Breast epithelium (tissue), 3 donors: ENCODE data around the gene CDR2.

Source experiments
- POLR2A ChIP-seq: fragments of 450-650 bp; IDR thresholded peaks from one replicate; pipeline ENCODE4 v1.6.1; 2016; ENCODE audit warnings: antibody characterized with exemption, mild to moderate bottlenecking, moderate library complexity
- TF ChIP-seq, protein P1 (sequence below), 3 donors: fragments of 450-650 bp; IDR thresholded peaks; one replicate each; pipeline ENCODE4 v1.5.1; 2016 to 2017; ENCODE audit warnings: antibody characterized with exemption in 3 of 3, mild to moderate bottlenecking in 3 of 3, moderate library complexity in 3 of 3

DNA sequence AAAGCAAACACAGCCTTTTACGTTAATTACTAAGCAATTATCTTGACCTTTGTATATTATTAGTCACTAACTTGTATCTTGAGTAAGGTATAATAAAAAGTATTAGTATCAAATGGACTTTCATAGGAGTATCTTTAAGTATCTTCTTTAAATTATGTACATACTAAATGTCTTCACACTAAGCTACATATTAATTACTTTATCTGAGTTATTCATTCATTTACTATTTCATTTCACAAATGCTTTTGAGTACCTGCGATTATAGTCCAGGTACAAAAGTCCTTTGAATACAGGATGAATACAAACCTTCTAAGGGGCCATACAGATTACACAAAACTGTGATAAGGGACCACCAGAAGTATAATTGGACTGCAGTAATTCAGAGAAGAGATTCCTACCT lies 33.1 kb upstream of the CDR2 start:
- TF ChIP-seq, protein P1, sequence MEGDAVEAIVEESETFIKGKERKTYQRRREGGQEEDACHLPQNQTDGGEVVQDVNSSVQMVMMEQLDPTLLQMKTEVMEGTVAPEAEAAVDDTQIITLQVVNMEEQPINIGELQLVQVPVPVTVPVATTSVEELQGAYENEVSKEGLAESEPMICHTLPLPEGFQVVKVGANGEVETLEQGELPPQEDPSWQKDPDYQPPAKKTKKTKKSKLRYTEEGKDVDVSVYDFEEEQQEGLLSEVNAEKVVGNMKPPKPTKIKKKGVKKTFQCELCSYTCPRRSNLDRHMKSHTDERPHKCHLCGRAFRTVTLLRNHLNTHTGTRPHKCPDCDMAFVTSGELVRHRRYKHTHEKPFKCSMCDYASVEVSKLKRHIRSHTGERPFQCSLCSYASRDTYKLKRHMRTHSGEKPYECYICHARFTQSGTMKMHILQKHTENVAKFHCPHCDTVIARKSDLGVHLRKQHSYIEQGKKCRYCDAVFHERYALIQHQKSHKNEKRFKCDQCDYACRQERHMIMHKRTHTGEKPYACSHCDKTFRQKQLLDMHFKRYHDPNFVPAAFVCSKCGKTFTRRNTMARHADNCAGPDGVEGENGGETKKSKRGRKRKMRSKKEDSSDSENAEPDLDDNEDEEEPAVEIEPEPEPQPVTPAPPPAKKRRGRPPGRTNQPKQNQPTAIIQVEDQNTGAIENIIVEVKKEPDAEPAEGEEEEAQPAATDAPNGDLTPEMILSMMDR (IDR thresholded peaks at IDR 0.05) = no peak
- TF ChIP-seq POLR2A = no peak
